ENCODE measurements around the gene ANKRD55. TPM values are rescaled to one million over a fixed set of nuclear protein-coding genes. Genes with fewer than 3 reads are reported as not detected.
"Not testable (repeated sequence)": the region's sequence is repeated elsewhere in the genome, so short reads cannot be mapped to it uniquely, and the experiment has no call there.

Gene ANKRD55
- total RNA-seq, 1 donor from 2014 or later: 0.74 TPM

DNA sequence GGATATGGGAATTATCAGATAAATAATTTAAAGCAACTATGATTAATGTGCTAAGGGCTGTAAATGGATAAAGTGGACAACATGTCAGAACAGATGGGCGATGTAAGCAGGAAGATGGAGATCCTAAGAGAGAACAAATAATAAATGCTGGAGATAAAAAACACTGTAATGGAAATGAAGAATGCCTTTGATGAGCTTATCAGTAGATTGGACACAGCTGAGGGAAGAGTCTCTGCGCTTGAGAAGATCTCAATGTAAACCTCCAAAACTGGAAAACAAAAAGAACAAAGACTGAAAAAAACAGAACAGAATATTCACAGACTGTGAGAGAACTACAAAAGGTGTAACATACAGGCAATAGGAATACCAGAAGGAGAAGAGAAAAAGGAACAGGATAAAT lies 102.5 kb downstream of the ANKRD55 start:
- DNase-seq (ENCODE audit: extremely low spot score in 2 of 2): no peak
- no peaks in the 10 kb centered on the region for H3K36me3 ChIP-seq
- intact Hi-C loops (cut with DNase I): no loop called here
- no peaks in the 10 kb centered on the region for H3K4me1 ChIP-seq
- H3K4me3 ChIP-seq: no peak overlapping the region
- H3K27ac ChIP-seq: no peak overlapping the region
- no peaks in the 10 kb centered on the region for H3K27me3 ChIP-seq
- no peak for TF ChIP-seq POLR2A (IDR thresholded peaks at IDR 0.05)
- TF ChIP-seq, protein P1, sequence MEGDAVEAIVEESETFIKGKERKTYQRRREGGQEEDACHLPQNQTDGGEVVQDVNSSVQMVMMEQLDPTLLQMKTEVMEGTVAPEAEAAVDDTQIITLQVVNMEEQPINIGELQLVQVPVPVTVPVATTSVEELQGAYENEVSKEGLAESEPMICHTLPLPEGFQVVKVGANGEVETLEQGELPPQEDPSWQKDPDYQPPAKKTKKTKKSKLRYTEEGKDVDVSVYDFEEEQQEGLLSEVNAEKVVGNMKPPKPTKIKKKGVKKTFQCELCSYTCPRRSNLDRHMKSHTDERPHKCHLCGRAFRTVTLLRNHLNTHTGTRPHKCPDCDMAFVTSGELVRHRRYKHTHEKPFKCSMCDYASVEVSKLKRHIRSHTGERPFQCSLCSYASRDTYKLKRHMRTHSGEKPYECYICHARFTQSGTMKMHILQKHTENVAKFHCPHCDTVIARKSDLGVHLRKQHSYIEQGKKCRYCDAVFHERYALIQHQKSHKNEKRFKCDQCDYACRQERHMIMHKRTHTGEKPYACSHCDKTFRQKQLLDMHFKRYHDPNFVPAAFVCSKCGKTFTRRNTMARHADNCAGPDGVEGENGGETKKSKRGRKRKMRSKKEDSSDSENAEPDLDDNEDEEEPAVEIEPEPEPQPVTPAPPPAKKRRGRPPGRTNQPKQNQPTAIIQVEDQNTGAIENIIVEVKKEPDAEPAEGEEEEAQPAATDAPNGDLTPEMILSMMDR (IDR thresholded peaks at IDR 0.05): no peak
- TF ChIP-seq POLR2AphosphoS5 (IDR thresholded peaks at IDR 0.05; ENCODE audit: insufficient read depth in 1 of 2, low read depth in 1 of 2): no peak
- H3K9me3 ChIP-seq: no peaks in the 10 kb centered on the region

DNA sequence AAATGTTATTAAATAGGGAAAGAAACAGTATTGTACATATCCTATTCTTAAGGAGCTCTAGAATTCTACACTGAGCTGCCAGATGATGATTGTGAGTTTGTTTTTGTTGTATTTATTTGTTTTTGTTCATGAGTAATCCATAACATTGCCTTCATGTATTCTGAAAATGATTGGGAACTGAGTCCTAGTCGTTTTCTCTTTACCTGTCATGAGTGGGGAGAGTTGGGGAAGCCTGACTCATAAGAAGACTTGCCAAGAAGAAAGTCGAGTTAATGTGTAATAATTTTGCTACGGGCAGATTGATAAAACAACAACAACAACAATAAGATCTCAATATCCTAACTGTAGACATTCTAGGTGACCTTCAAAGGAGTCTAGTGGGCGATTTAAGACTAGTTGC lies 103.8 kb downstream of the ANKRD55 start:
- H3K36me3 ChIP-seq: no peaks in the 10 kb centered on the region
- H3K27ac ChIP-seq: no peak overlapping the region
- DNase-seq (ENCODE audit: extremely low spot score in 2 of 2): no peak
- H3K4me3 ChIP-seq: no peak overlapping the region
- peaks cover 7% of the 10 kb centered on the region for H3K4me1 ChIP-seq
- TF ChIP-seq, protein P1 (IDR thresholded peaks at IDR 0.05): no peak
- TF ChIP-seq POLR2A (IDR thresholded peaks at IDR 0.05) (no peak), POLR2AphosphoS5 (IDR thresholded peaks at IDR 0.05; ENCODE audit: insufficient read depth in 1 of 2, low read depth in 1 of 2) (no peak)
- no peaks in the 10 kb centered on the region for H3K9me3 ChIP-seq
- no peaks in the 10 kb centered on the region for H3K27me3 ChIP-seq
- intact Hi-C loops (cut with DNase I): no loop called here

DNA sequence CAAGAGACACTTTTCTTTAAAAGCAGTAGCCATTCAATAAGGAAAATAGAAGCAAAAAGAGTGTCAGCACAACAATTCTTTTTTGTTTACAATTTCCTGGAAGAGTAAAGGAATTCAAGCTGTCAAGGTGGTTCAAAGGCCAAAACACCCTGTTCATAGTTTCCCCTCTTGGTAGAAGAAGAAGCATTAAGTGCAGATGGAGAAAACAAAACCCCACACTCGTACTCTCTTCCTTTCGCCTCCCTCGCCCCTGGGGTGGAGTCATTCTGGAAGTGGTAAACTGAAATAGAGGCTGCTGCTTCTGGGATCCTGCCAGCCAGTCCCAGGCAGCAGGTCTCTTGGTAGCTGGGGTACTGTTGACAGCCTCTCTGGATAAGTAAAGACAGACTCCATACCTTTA lies 105.0 kb downstream of the ANKRD55 start:
- H3K27me3 ChIP-seq: no peaks in the 10 kb centered on the region
- no peak overlapping the region for H3K4me3 ChIP-seq
- no peak for DNase-seq (ENCODE audit: extremely low spot score in 2 of 2)
- no peak overlapping the region for H3K27ac ChIP-seq
- H3K9me3 ChIP-seq: no peaks in the 10 kb centered on the region
- no peaks in the 10 kb centered on the region for H3K36me3 ChIP-seq
- H3K4me1 ChIP-seq: peaks cover 10% of the 10 kb centered on the region
- TF ChIP-seq POLR2AphosphoS5 (IDR thresholded peaks at IDR 0.05; ENCODE audit: insufficient read depth in 1 of 2, low read depth in 1 of 2) (no peak), POLR2A (IDR thresholded peaks at IDR 0.05) (no peak)
- TF ChIP-seq, protein P1 (IDR thresholded peaks at IDR 0.05): no peak
- intact Hi-C loops (cut with DNase I): no loop called here

DNA sequence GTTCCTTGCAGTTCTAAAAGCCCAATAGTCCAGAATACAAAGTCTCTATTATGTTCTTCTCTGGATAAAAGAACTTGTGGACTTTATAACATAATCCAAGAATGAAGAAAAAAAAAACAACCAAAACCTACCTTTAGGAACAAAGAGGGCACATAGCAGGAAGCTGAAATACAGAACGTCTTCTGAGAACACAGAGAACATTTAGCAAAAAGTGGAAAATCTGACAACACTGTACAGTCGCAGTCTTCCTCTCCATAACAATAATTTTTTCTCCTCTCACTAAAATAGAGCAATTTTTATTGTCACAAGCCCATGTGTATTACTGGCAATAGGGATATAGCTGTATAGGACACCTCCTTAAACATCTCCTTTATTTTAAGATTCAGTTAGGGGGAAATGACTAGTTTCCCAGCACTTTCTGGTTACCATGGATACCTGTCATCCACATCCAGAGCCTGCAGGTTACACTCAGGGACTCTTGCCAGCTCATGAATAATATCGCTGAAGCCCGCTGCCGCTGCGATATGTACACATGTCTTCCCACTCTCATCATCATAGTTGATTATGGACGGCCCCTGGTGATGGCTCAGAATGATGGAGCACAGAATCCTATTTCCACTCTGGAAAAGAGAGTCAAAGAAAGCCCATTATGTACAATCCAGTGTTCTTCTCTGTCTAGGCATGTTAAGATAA lies 106.5 kb downstream of the ANKRD55 start:
- no peaks in the 10 kb centered on the region for H3K36me3 ChIP-seq
- TF ChIP-seq, protein P1 (IDR thresholded peaks at IDR 0.05): no peak
- TF ChIP-seq POLR2AphosphoS5 (IDR thresholded peaks at IDR 0.05; ENCODE audit: insufficient read depth in 1 of 2, low read depth in 1 of 2) (no peak), POLR2A (IDR thresholded peaks at IDR 0.05) (no peak)

DNA sequence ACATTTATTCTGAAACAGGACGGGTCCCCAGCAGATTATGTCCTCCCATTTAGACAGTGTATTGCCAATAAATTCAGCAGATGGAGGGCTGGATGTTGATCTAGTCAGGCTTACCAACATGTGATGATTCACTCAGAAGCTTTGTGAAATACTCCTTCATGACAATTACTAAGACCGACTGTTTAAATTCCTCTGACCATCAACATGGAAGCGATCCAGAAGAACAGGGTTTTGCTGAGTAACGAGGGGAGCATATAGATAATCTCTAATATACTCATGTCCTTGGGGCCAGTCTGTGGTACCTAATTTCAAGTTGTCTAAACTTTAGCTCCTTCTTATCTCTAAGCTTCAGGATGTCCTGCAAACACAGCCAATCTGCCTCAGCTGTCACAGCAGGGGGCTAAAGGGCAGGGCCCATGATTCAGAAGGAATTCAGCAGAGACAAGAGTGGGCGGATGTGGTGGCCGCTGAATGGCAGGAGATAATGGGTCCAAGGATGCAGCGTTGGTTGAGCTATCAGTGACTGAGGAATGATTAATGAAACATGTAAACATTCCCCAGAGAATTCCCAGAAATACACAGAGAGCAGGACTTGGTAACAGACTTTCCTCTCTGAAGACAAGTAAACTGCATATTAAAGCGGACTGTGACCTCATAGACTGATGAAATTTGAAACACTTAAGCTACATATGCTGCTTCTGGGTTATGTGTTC lies 109.4 kb downstream of the ANKRD55 start:
- peak in 1 of 2 donors; percentile 92 for DNase-seq (ENCODE audit: extremely low spot score in 2 of 2)
- intact Hi-C loops (cut with DNase I): no loop called here
- Histone ChIP-seq H3K36me3 (no peaks in the 10 kb centered on the region), H3K27ac (peak overlapping the region; percentile 76), H3K27me3 (no peaks in the 10 kb centered on the region), H3K4me1 (peaks cover 20% of the 10 kb centered on the region), H3K4me3 (no peak overlapping the region), H3K9me3 (no peaks in the 10 kb centered on the region)
- TF ChIP-seq POLR2A (IDR thresholded peaks at IDR 0.05): no peak
- TF ChIP-seq, protein P1 (IDR thresholded peaks at IDR 0.05): no peak
- peak in 1 of 2 donors; percentile 35 for TF ChIP-seq POLR2AphosphoS5 (IDR thresholded peaks at IDR 0.05; ENCODE audit: insufficient read depth in 1 of 2, low read depth in 1 of 2)

More for the DNA sequence above, 106.5 kb downstream of the ANKRD55 start:
- DNase-seq (ENCODE audit: extremely low spot score in 2 of 2): no peak
- H3K27me3 ChIP-seq: no peaks in the 10 kb centered on the region
- intact Hi-C loops (cut with DNase I): no loop called here
- H3K27ac ChIP-seq: no peak overlapping the region
- peaks cover 20% of the 10 kb centered on the region for H3K4me1 ChIP-seq
- H3K4me3 ChIP-seq: no peak overlapping the region
- H3K9me3 ChIP-seq: no peaks in the 10 kb centered on the region

DNA sequence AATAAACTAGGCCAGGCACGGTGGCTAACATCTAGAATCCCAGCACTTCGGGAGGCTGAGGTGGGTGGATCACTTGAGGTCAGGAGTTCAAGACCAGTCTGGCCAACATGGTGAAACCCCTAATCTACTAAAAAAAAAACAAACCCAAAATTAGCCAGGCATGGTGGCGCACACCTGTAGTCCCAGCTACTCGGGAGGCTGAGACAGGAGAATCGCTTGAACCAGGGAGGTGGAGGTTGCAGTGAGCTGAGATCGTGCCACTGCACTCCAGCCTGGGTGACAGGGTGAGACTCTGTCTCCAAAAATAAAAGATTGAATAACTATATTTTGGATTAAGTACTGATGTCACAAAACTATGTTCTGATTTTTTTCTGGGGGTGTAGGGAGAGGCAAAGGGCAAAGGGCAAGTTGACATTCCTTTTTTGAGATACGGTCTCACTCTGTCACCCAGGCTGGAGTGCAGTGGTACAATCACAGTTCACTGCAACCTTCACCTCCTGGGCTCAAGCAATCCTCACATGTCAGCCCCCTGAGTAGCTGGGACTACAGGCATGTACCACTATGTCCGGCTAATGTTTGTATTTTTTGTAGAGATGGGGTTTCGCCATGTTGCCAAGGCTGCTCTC lies 110.7 kb downstream of the ANKRD55 start:
- H3K36me3 ChIP-seq; H3K9me3 ChIP-seq; H3K4me3 ChIP-seq; H3K27me3 ChIP-seq; intact Hi-C loops (cut with DNase I); DNase-seq (ENCODE audit: extremely low spot score in 2 of 2): not testable (repeated sequence)
- H3K4me1 ChIP-seq: peaks cover 20% of the 10 kb centered on the region
- peak overlapping the region; percentile 76 for H3K27ac ChIP-seq
